ENCODE results near the gene TCEAL8. TPM values are rescaled to one million over a fixed set of nuclear protein-coding genes. Genes with fewer than 3 reads are reported as not detected.

The TCEAL8 gene
- total and polyA plus RNA-seq, 2 of the 8 experiments (the other 6 are each of a cell fraction or from before 2014, with no cell fraction given), result 47.2 to 82.2 TPM

- no peak for TF ChIP-seq NANOG (IDR thresholded peaks at IDR 0.05; ENCODE audit: insufficient read depth, low read depth, low read length, poor library complexity, severe bottlenecking)
Observed at GRCh38 chrX:103258275-103258674, 3.3 kb upstream of the TCEAL8 start (continued).

- no peak overlapping the region for H2BK12ac ChIP-seq (ENCODE audit: low read depth, low read length)
Observed at GRCh38 chrX:103256651-103257050, 1.7 kb upstream of the TCEAL8 start.

More at GRCh38 chrX:103256651-103257050, 1.7 kb upstream of the TCEAL8 start:
- Histone ChIP-seq H3K4me3 (ENCODE audit: extremely low read depth in 1 of 4, insufficient read depth in 2 of 4, low read depth in 3 of 4, low read length in 4 of 4) (no peak overlapping the region), H3K4me1 (replicated peaks in 1 of 4; ENCODE audit: control insufficient read depth in 3 of 4, insufficient read depth in 4 of 4, low read length in 3 of 4) (peaks cover 0 to 3% (median 0%) of the 10 kb centered on the region in 4 experiments; a peak in 2 of 7 replicates), H3K56ac (replicated peaks; ENCODE audit: insufficient read length, low read depth, low read length) (no peak overlapping the region), H4K8ac (ENCODE audit: extremely low read depth, insufficient read depth, low read length) (no peak overlapping the region), H3K4ac (replicated peaks; ENCODE audit: insufficient read length, low read depth, low read length) (no peak overlapping the region), H3K27me3 (replicated peaks in 1 of 4; ENCODE audit: control insufficient read depth in 3 of 4, extremely low read depth in 1 of 4, insufficient read depth in 3 of 4, low read length in 3 of 4) (no peaks in the 10 kb centered on the region), H2BK15ac (ENCODE audit: low read length) (no peak overlapping the region), H4K20me1 (replicated peaks in 1 of 2; ENCODE audit: control insufficient read depth in 1 of 2, insufficient read depth in 2 of 2, low read length in 2 of 2) (no peaks in the 10 kb centered on the region), H2BK120ac (replicated peaks; ENCODE audit: low read depth, low read length) (no peak overlapping the region), H2AFZ (ENCODE audit: low read length) (no peak overlapping the region), H4K5ac (ENCODE audit: insufficient read length, low read depth, low read length) (no peak overlapping the region), H3K23me2 (ENCODE audit: low read depth, low read length) (0 out of 2 replicates have a peak, but pooled peaks cover 2% of the 10 kb centered on the region), H3K14ac (ENCODE audit: insufficient read length) (no peak overlapping the region), H3K79me1 (ENCODE audit: low read depth, low read length) (no peaks in the 10 kb centered on the region), H3K36me3 (ENCODE audit: control insufficient read depth in 2 of 4, insufficient read depth in 4 of 4, low read length in 3 of 4) (peaks cover 0 to 14% (median 6%) of the 10 kb centered on the region in 4 experiments; a peak in 5 of 8 replicates), H2BK20ac (ENCODE audit: low read length) (no peak overlapping the region), H3K27ac (ENCODE audit: low read depth, low read length) (no peak overlapping the region), H3K9ac (replicated peaks in 1 of 4; ENCODE audit: extremely low read depth in 1 of 4, low read depth in 3 of 4, low read length in 3 of 4) (no peak overlapping the region), H2BK5ac (ENCODE audit: low read depth, low read length) (no peak overlapping the region), H3K23ac (ENCODE audit: insufficient read length) (no peak overlapping the region), H3K4me2 (ENCODE audit: insufficient read depth in 1 of 2, low read depth in 2 of 2, low read length in 2 of 2) (no peak overlapping the region), H2AK5ac (ENCODE audit: low read depth, low read length) (no peak overlapping the region), H3K18ac (ENCODE audit: extremely low read depth, low read length) (no peak overlapping the region), H3K9me3 (ENCODE audit: insufficient read depth in 2 of 2, low read depth in 1 of 2, low read length in 1 of 2) (no peaks in the 10 kb centered on the region), H4K91ac (replicated peaks; ENCODE audit: insufficient read length, low read length) (no peak overlapping the region), H3K79me2 (ENCODE audit: control insufficient read depth in 1 of 2, insufficient read depth in 2 of 2, low read length in 2 of 2) (peaks cover 0 to 13% of the 10 kb centered on the region in 2 experiments; a peak in 2 of 4 replicates)
- no peak for TF ChIP-seq RAD21 (IDR thresholded peaks at IDR 0.05 in 1 of 2, conservative IDR thresholded peaks at IDR 0.05 in 1 of 2; ENCODE audit: low read depth in 2 of 2, low read length in 2 of 2)
- no peak for TF ChIP-seq KDM4A (IDR thresholded peaks at IDR 0.05; ENCODE audit: low read depth, low read length, severe bottlenecking)
- no peak for TF ChIP-seq RNF2 (IDR thresholded peaks at IDR 0.05; ENCODE audit: borderline replicate concordance, low read depth, low read length, missing control alignments, poor library complexity, severe bottlenecking)
- no peak for DNase-seq (ENCODE audit: low read depth in 1 of 2, low spot score in 2 of 2)
- POLR2A ChIA-PET (ENCODE audit: partially characterized antibody), result no interaction called here
- CTCF ChIA-PET (ENCODE audit: partially characterized antibody), result no interaction called here
- FAIRE-seq, result no peak

All from H1 (cell line).